NT2/D1 (cell line): ENCODE results near the gene PTPRN2.

Experiments used
- YY1 ChIP-seq: IDR thresholded peaks from 2 replicates; pipeline ENCODE4 v1.6.1; 2011; ENCODE audit not compliant: insufficient read length, insufficient read depth
- ZNF274 ChIP-seq: IDR thresholded peaks from 2 replicates; pipeline ENCODE4 v1.6.1; 2011; ENCODE audit warnings: mild to moderate bottlenecking, low read depth, low read length

DNA sequence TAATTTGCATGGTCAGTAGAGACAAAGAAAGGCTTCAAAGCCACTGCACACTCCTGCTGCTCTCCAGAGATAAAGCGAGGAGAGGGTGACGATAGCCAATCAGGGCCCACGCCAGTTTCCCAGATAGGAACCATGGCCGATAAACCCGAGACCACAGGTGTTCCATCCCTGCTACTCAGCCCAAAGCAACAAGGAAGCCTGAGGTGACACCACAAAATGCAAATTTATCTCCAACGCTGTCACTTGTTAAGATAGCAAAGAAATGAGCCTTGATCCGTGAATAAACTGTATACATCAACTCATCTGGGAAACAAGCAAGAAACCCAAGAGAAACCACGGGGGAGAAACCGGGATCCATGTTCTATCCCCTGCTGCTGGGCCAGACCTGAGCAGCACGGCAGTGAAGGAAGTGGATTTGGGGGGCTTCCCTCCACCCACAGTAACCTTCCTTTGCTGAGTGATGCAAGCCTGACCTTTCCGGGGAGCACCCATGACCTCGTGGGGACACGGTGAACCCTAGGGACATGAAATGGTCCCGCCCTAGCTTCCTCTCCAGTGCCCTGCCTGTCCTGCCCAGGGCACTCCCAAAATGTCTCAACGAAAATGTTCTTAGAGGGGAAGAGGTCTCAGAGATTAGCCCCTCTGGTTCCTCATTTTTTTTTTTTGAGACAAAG, 164.6 kb downstream of the PTPRN2 start:
- TF ChIP-seq ZNF274 (no peak), YY1 (no peak)
